Esophagus muscularis mucosa (tissue), 3 donors: Measurements from ENCODE around the gene MRPL14.

Experiments
- POLR2AphosphoS5 ChIP-seq, 2 donors: sonication (generic); formaldehyde crosslinking; IDR thresholded peaks; one replicate each; pipeline ENCODE4 v1.6.1; 2017; ENCODE audit warnings: antibody characterized with exemption in 2 of 2
- TF ChIP-seq, protein P1 (sequence below), 3 experiments: fragments of 200-600 bp in 2 of 3; fragments of 450-650 bp in 1 of 3; sonication (generic) in 2 of 3; IDR thresholded peaks; one replicate each; pipeline ENCODE4 v1.5.1; 2017 to 2019; ENCODE audit warnings: antibody characterized with exemption in 3 of 3, mild to moderate bottlenecking in 2 of 3, moderate library complexity in 1 of 3

- TF ChIP-seq, protein P1, sequence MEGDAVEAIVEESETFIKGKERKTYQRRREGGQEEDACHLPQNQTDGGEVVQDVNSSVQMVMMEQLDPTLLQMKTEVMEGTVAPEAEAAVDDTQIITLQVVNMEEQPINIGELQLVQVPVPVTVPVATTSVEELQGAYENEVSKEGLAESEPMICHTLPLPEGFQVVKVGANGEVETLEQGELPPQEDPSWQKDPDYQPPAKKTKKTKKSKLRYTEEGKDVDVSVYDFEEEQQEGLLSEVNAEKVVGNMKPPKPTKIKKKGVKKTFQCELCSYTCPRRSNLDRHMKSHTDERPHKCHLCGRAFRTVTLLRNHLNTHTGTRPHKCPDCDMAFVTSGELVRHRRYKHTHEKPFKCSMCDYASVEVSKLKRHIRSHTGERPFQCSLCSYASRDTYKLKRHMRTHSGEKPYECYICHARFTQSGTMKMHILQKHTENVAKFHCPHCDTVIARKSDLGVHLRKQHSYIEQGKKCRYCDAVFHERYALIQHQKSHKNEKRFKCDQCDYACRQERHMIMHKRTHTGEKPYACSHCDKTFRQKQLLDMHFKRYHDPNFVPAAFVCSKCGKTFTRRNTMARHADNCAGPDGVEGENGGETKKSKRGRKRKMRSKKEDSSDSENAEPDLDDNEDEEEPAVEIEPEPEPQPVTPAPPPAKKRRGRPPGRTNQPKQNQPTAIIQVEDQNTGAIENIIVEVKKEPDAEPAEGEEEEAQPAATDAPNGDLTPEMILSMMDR (IDR thresholded peaks at IDR 0.05) = no peak
- no peak for TF ChIP-seq POLR2AphosphoS5 (IDR thresholded peaks at IDR 0.05)
Measured at GRCh38 chr6:44154067-44154466, 26.8 kb upstream of the MRPL14 start.
